Caco-2 (cell line): ENCODE measurements around the gene CNTN1. TPM values are rescaled to one million over a fixed set of nuclear protein-coding genes. Genes with fewer than 3 reads are reported as not detected.

Experiments used
- BruUV-seq: library from RNA; stranded (reverse); fragments of 400-500 nt; replicated peaks from 2 replicates; lab custom pipeline; 2021; lab: Mats Ljungman, UMichigan
- CTCF ChIA-PET: fragments of 300-600 bp; sonication (Branson Sonifier 250); formaldehyde crosslinking; loops from one replicate; lab custom pipeline; 2022; ENCODE audit warnings: antibody characterized with exemption; lab: Charles Lee
- POLR2A ChIA-PET: fragments of 300-600 bp; sonication (Branson Sonifier 250); formaldehyde crosslinking; loops from one replicate; lab custom pipeline; 2022; ENCODE audit warnings: antibody characterized with exemption; lab: Charles Lee
- DNase-seq, 2 experiments: peaks; one replicate each; pipeline versions ENCODE4 v3.0.0 to v3.0.0-alpha.2; 2020 to 2022
- H3K27me3 ChIP-seq: replicated peaks from 2 replicates; pipeline ENCODE4 v1.6.0; 2011; ENCODE audit warnings: low read length; ENCODE audit not compliant: control insufficient read depth, insufficient read depth
- H3K36me3 ChIP-seq: 2 replicates; pipeline ENCODE4 v1.5.1; 2011; ENCODE audit warnings: low read length; ENCODE audit not compliant: control insufficient read depth, insufficient read depth
- H3K4me1 ChIP-seq: fragments of 250-450 bp; sonication (Bioruptor Pico); 2 replicates; pipeline ENCODE4 v1.5.1; 2020; ENCODE audit warnings: mild to moderate bottlenecking
- H3K4me3 ChIP-seq: 2 replicates; pipeline ENCODE4 v1.5.1; 2011; ENCODE audit warnings: low read depth, mild to moderate bottlenecking, control low read depth, low read length
- H3K9me3 ChIP-seq: fragments of 250-450 bp; sonication (Bioruptor Pico); 2 replicates; pipeline ENCODE4 v1.5.1; 2020; ENCODE audit warnings: mild to moderate bottlenecking, moderate library complexity
- H3K27ac Mint-ChIP-seq: one replicate; pipeline ENCODE4 v1.8.0; 2022; ENCODE audit warnings: mixed read lengths; ENCODE audit not compliant: unreplicated experiment
- H3K27me3 Mint-ChIP-seq: one replicate; pipeline ENCODE4 v1.8.0; 2022; ENCODE audit warnings: mixed read lengths; ENCODE audit not compliant: insufficient read depth, unreplicated experiment
- H3K36me3 Mint-ChIP-seq: one replicate; pipeline ENCODE4 v1.8.0; 2022; ENCODE audit warnings: mild to moderate bottlenecking, mixed read lengths; ENCODE audit not compliant: insufficient read depth, unreplicated experiment
- H3K4me1 Mint-ChIP-seq: one replicate; pipeline ENCODE4 v1.8.0; 2022; ENCODE audit warnings: low read depth, mixed read lengths; ENCODE audit not compliant: unreplicated experiment
- H3K4me3 Mint-ChIP-seq: one replicate; pipeline ENCODE4 v1.8.0; 2022; ENCODE audit warnings: mild to moderate bottlenecking, moderate library complexity, mixed read lengths; ENCODE audit not compliant: unreplicated experiment
- H3K9me3 Mint-ChIP-seq: one replicate; pipeline ENCODE4 v1.8.0; 2022; ENCODE audit warnings: mixed read lengths; ENCODE audit not compliant: unreplicated experiment
- CTCF ChIP-seq, 2 experiments: fragments of 200-600 bp in 1 of 2; IDR thresholded peaks; 1 replicate in 1 of 2; 2 replicates in 1 of 2; pipeline versions ENCODE4 v1.5.1 to v1.8.0; 2011 to 2022; ENCODE audit warnings: antibody characterized with exemption in 1 of 2, control low read depth in 1 of 2, inconsistent platforms in 1 of 2, low read depth in 1 of 2, low read length in 1 of 2, mild to moderate bottlenecking in 1 of 2, moderate library complexity in 1 of 2; ENCODE audit not compliant: insufficient read depth in 1 of 2, severe bottlenecking in 1 of 2, unreplicated experiment in 1 of 2
- intact Hi-C: fragments of 100-400 bp; cut with micrococcal nuclease; formaldehyde crosslinking; loops from one replicate; pipeline ENCODE4 v1.10.0; 2022; ENCODE audit not compliant: unreplicated experiment
- total RNA-seq: library from RNA; stranded (reverse); gene quantifications from 2 replicates; pipeline ENCODE4 v1.2.3, GENCODE V29; 2022

The CNTN1 gene
- total RNA-seq, 1 experiment from 2014 or later, result not detected

- no peak overlapping the region for H3K4me3 ChIP-seq
- POLR2A ChIA-PET, result no interaction called here
- CTCF ChIA-PET, result no interaction called here
- no peaks in the 10 kb centered on the region for H3K4me1 ChIP-seq
- H3K36me3 ChIP-seq, result no peaks in the 10 kb centered on the region
- TF ChIP-seq CTCF (IDR thresholded peaks at IDR 0.05; ENCODE audit: insufficient read depth in 1 of 2, low read depth in 1 of 2, low read length in 1 of 2, severe bottlenecking in 1 of 2, unreplicated experiment in 1 of 2), result no peak
- peaks cover 23% of the 10 kb centered on the region for H3K9me3 Mint-ChIP-seq
- H3K4me1 Mint-ChIP-seq, result no peaks in the 10 kb centered on the region
- H3K27ac Mint-ChIP-seq, result no peak overlapping the region
- no peaks in the 10 kb centered on the region for H3K36me3 Mint-ChIP-seq
- no peaks in the 10 kb centered on the region for H3K27me3 ChIP-seq
- no peak for DNase-seq
- BruUV-seq, result no TSS peak
- H3K4me3 Mint-ChIP-seq, result no peak overlapping the region
- intact Hi-C loops, result no loop called here
- H3K9me3 ChIP-seq, result peaks cover 6% of the 10 kb centered on the region
- H3K27me3 Mint-ChIP-seq, result peaks cover 5% of the 10 kb centered on the region
These were observed 11.1 kb upstream of the CNTN1 start for GRCh38 chr12:40681148-40681547.

GRCh38 chr12:40684986-40685385 lies 7.3 kb upstream of the CNTN1 start:
- no peaks in the 10 kb centered on the region for H3K4me1 Mint-ChIP-seq
- intact Hi-C loops, result no loop called here
- Histone ChIP-seq H3K4me1 (no peaks in the 10 kb centered on the region), H3K36me3 (no peaks in the 10 kb centered on the region), H3K4me3 (no peak overlapping the region), H3K9me3 (no peaks in the 10 kb centered on the region), H3K27me3 (no peaks in the 10 kb centered on the region)
- no TSS peak for BruUV-seq
- no peak for TF ChIP-seq CTCF (IDR thresholded peaks at IDR 0.05; ENCODE audit: insufficient read depth in 1 of 2, low read depth in 1 of 2, low read length in 1 of 2, severe bottlenecking in 1 of 2, unreplicated experiment in 1 of 2)
- DNase-seq, result no peak
- ChIA-PET CTCF (no interaction called here), POLR2A (no interaction called here)
- H3K9me3 Mint-ChIP-seq, result no peaks in the 10 kb centered on the region
- peaks cover 3% of the 10 kb centered on the region for H3K27me3 Mint-ChIP-seq
- no peak overlapping the region for H3K4me3 Mint-ChIP-seq
- H3K36me3 Mint-ChIP-seq, result no peaks in the 10 kb centered on the region
- H3K27ac Mint-ChIP-seq, result no peak overlapping the region

GRCh38 chr12:40688085-40688725 lies 4.0 kb upstream of the CNTN1 start:
- H3K27me3 ChIP-seq, result no peaks in the 10 kb centered on the region
- no peaks in the 10 kb centered on the region for H3K9me3 ChIP-seq
- Mint-ChIP-seq H3K27me3 (no peaks in the 10 kb centered on the region), H3K27ac (no peak overlapping the region), H3K4me1 (no peaks in the 10 kb centered on the region), H3K4me3 (no peak overlapping the region), H3K36me3 (no peaks in the 10 kb centered on the region), H3K9me3 (no peaks in the 10 kb centered on the region)
- intact Hi-C loops, result no loop called here
- no peaks in the 10 kb centered on the region for H3K4me1 ChIP-seq
- ChIA-PET CTCF (no interaction called here), POLR2A (no interaction called here)
- H3K4me3 ChIP-seq, result no peak overlapping the region
- no peaks in the 10 kb centered on the region for H3K36me3 ChIP-seq
- BruUV-seq, result no TSS peak
- no peak for TF ChIP-seq CTCF (IDR thresholded peaks at IDR 0.05; ENCODE audit: insufficient read depth in 1 of 2, low read depth in 1 of 2, low read length in 1 of 2, severe bottlenecking in 1 of 2, unreplicated experiment in 1 of 2)
- DNase-seq, result no peak
